Epidermal melanocyte (primary cell): ENCODE measurements around the gene CDH8.

Experiments
- DNase-seq: peaks from one replicate; pipeline ENCODE4 v3.0.0; 2011; ENCODE audit warnings: low spot score; ENCODE audit not compliant: insufficient read length

The CDH8 gene

GRCh38 chr16:62029947-62030346, 6.3 kb downstream of the CDH8 start:
- no peak for DNase-seq

- DNase-seq = no peak
Measured at GRCh38 chr16:62022688-62023087, 13.6 kb downstream of the CDH8 start.

- no peak for DNase-seq
Measured at GRCh38 chr16:62021161-62021581, 15.1 kb downstream of the CDH8 start.

GRCh38 chr16:62020681-62021080, 15.6 kb downstream of the CDH8 start:
- no peak for DNase-seq

GRCh38 chr16:62019851-62020250, 16.4 kb downstream of the CDH8 start:
- DNase-seq = no peak

GRCh38 chr16:62018301-62019060, 17.8 kb downstream of the CDH8 start:
- no peak for DNase-seq

GRCh38 chr16:62014319-62014923, 21.8 kb downstream of the CDH8 start:
- DNase-seq = no peak

GRCh38 chr16:62010186-62010585, 26.1 kb downstream of the CDH8 start:
- no peak for DNase-seq

GRCh38 chr16:61998460-61998859, 37.8 kb downstream of the CDH8 start:
- no peak for DNase-seq

- DNase-seq = no peak
Measured at GRCh38 chr16:61993108-61993507, 43.1 kb downstream of the CDH8 start.

- DNase-seq = no peak
Measured at GRCh38 chr16:61987474-61988012, 48.7 kb downstream of the CDH8 start.

- no peak for DNase-seq
Measured at GRCh38 chr16:61969077-61969382, 67.2 kb downstream of the CDH8 start.

GRCh38 chr16:61968242-61969076, 67.8 kb downstream of the CDH8 start:
- DNase-seq = no peak

GRCh38 chr16:61957075-61957855, 79.0 kb downstream of the CDH8 start:
- no peak for DNase-seq

- no peak for DNase-seq
Measured at GRCh38 chr16:61952841-61953240, 83.4 kb downstream of the CDH8 start.

GRCh38 chr16:61948414-61948813, 87.8 kb downstream of the CDH8 start:
- DNase-seq = no peak

GRCh38 chr16:61946019-61946418, 90.2 kb downstream of the CDH8 start:
- no peak for DNase-seq

- no peak for DNase-seq
Measured at GRCh38 chr16:61945511-61945910, 90.7 kb downstream of the CDH8 start.

- no peak for DNase-seq
Measured at GRCh38 chr16:61944004-61944403, 92.2 kb downstream of the CDH8 start.

- no peak for DNase-seq
Measured at GRCh38 chr16:61940611-61941010, 95.6 kb downstream of the CDH8 start.

GRCh38 chr16:61937646-61938045, 98.6 kb downstream of the CDH8 start:
- no peak for DNase-seq
